Right lobe of liver (tissue), 4 donors: ENCODE data around the gene HIVEP2.

Source experiments
- POLR2A ChIP-seq: fragments of 450-650 bp; IDR thresholded peaks from one replicate; pipeline ENCODE4 v1.6.1; 2017; ENCODE audit warnings: antibody characterized with exemption, mild to moderate bottlenecking
- TF ChIP-seq, protein P1 (sequence below), 4 donors: fragments of 200-600 bp in 3 of 4; fragments of 450-650 bp in 1 of 4; IDR thresholded peaks; one replicate each; pipeline versions ENCODE4 v1.5.1 to v1.8.0; 2016 to 2022; ENCODE audit warnings: antibody characterized with exemption in 4 of 4, mild to moderate bottlenecking in 2 of 4
- donor health status: DM: no; HTN: no; CAD: no.
- donor health status: DM: no; HTN: no; CAD: no.
- donor health status: DM: no; HTN: yes; CAD: no.

DNA sequence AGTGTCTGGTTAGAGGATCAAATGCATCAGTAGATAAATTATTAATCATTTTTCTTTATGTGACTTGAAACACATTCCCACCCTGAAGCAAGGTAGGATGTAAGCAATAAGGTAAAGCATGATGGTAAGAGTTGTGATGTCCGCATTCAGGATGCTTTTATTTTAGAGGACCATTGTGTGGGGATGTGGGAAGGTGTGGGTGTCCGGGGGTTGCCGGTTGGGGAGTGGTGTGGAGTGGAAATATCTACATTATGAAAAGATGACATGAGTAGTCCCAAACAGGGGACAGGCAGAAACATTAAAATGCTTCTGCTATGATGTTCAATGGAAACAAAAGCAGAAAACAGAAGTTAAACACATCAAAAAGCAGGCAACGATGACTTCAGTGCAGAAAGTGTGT is 215.4 kb downstream of the HIVEP2 start:
- TF ChIP-seq, protein P1, sequence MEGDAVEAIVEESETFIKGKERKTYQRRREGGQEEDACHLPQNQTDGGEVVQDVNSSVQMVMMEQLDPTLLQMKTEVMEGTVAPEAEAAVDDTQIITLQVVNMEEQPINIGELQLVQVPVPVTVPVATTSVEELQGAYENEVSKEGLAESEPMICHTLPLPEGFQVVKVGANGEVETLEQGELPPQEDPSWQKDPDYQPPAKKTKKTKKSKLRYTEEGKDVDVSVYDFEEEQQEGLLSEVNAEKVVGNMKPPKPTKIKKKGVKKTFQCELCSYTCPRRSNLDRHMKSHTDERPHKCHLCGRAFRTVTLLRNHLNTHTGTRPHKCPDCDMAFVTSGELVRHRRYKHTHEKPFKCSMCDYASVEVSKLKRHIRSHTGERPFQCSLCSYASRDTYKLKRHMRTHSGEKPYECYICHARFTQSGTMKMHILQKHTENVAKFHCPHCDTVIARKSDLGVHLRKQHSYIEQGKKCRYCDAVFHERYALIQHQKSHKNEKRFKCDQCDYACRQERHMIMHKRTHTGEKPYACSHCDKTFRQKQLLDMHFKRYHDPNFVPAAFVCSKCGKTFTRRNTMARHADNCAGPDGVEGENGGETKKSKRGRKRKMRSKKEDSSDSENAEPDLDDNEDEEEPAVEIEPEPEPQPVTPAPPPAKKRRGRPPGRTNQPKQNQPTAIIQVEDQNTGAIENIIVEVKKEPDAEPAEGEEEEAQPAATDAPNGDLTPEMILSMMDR (IDR thresholded peaks at IDR 0.05), result no peak
- TF ChIP-seq POLR2A, result no peak
